ENCODE measurements around the gene CYP3A4.
"Not testable (repeated sequence)": the region's sequence is repeated elsewhere in the genome, so short reads cannot be mapped to it uniquely, and the experiment has no call there.

Gene CYP3A4

GRCh38 chr7:99723201-99723600 is 60.8 kb downstream of the CYP3A4 start:
- not testable (repeated sequence) for DNase-seq (ENCODE audit: low read depth in 2 of 2)

- DNase-seq (ENCODE audit: low read depth in 2 of 2): no peak
Observed at GRCh38 chr7:99720800-99721595, 63.0 kb downstream of the CYP3A4 start.

GRCh38 chr7:99719996-99720769 is 63.8 kb downstream of the CYP3A4 start:
- no peak for DNase-seq (ENCODE audit: low read depth in 2 of 2)

DNA sequence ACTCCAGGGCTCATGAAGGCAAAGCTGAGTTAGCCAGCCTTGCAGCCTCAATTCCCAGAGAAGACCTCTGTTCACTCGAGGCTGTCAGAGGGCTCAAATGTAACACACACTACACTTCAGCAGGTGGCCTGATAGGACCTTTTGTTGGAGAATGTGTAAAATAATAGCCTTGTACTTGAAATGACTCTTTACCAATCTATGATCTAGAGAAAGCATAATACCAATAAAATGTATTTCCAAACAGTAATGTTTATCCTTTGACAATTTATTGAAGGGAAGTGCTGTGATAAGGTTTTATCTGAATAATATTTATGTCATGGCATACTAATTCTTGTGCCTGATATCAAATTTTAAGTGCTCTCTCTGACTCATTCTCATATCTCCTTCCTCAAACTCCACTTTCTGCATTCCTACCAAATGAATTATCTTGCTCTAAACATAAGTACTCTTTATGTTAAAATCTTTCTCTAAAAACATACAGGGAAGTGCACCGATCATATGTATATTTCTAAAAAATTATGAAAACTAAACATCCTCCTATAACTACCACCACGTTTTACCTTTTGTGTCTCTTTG is 69.9 kb downstream of the CYP3A4 start:
- DNase-seq (ENCODE audit: low read depth in 2 of 2): no peak

DNA sequence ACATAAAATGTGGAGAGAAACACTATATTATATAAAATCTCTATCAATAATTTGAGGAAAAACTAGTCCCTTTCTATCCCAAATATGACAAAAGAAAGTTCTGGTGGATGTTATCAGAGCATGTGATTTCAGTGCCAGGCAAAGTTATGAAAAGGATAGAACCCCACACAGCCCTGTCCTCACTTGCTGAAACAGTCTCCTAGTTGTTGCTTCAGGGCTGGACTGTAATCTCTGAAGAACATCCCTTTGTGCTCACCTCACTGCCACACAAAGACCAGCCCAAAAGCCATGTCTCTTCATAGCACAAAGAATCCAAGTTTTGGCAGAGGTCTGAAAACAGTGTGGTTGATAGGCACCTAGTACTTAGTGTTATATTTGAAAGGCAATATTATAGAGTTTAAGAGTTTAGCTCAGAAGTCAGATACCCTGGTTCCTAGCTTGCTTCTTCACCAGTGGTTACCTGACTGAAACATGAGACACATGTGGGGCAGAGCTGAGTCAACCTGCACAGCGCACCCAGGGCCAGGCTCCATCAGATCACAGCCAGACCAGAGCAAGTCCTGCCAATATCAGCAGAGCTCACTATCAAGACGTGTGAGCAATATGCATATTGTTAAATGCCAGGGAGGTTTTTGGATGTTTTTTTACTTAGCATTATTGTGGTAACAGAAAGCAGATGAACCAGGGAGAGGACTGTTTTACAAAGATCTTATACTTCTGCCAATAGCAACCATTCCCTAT is 74.0 kb downstream of the CYP3A4 start:
- no peak for DNase-seq (ENCODE audit: low read depth in 2 of 2)

DNA sequence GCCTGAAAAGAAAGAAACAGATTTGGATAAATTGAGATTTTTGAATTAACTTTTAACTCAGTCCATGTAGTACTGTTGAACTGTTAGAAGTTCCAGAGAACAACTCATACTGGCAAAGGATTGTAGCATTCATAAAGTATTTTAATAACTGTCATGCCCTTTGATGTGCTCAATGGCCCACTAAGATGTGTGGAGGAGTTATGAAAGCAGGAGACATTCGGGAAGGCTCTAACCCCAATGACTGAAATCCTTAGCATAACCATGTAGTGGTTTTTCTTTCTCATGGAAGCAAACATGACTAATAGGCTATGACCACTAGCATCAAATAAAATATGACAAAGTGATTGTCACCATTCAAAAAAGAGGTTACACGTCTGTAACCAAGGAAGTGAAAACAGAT is 74.7 kb downstream of the CYP3A4 start:
- no peak for DNase-seq (ENCODE audit: low read depth in 2 of 2)

- DNase-seq (ENCODE audit: low read depth in 2 of 2): no peak
Observed at GRCh38 chr7:99707096-99707495, 76.9 kb downstream of the CYP3A4 start.
